Sigmoid colon (tissue), 7 donors: ENCODE results near the gene ST6GALNAC3. TPM values are rescaled to one million over a fixed set of nuclear protein-coding genes. Genes with fewer than 3 reads are reported as not detected.

ENCODE experiments used
- DNase-seq: peaks from one replicate; pipeline ENCODE4 v3.0.0-alpha.2; 2019
- H3K27ac ChIP-seq, 4 donors: fragments of 200-600 bp; sonication (generic); one replicate each; pipeline ENCODE4 v1.5.1; 2016 to 2019; ENCODE audit warnings: mild to moderate bottlenecking in 1 of 4
- H3K27me3 ChIP-seq, 3 donors: fragments of 200-600 bp; sonication (generic); one replicate each; pipeline ENCODE4 v1.5.1; 2019; ENCODE audit warnings: mild to moderate bottlenecking in 1 of 3
- H3K36me3 ChIP-seq, 4 donors: fragments of 200-600 bp; sonication (generic); one replicate each; pipeline ENCODE4 v1.5.1; 2016 to 2019
- H3K4me1 ChIP-seq, 4 donors: fragments of 200-600 bp; sonication (generic); one replicate each; pipeline ENCODE4 v1.5.1; 2017 to 2019
- H3K4me3 ChIP-seq, 4 donors: fragments of 200-600 bp; sonication (generic); one replicate each; pipeline ENCODE4 v1.5.1; 2017 to 2019; ENCODE audit warnings: mild to moderate bottlenecking in 2 of 4, moderate library complexity in 1 of 4
- H3K9me3 ChIP-seq, 4 donors: fragments of 200-600 bp in 3 of 4; sonication (generic) in 3 of 4; one replicate each; pipeline versions ENCODE4 v1.5.1 to v1.6.1; 2013 to 2019
- EP300 ChIP-seq, 4 donors: sonication (generic); formaldehyde crosslinking; IDR thresholded peaks; one replicate each; pipeline ENCODE4 v1.6.1; 2017; ENCODE audit warnings: antibody characterized with exemption in 4 of 4
- POLR2A ChIP-seq, 2 donors: fragments of 450-650 bp; IDR thresholded peaks; one replicate each; pipeline ENCODE4 v1.6.1; 2016; ENCODE audit warnings: antibody characterized with exemption in 2 of 2, mild to moderate bottlenecking in 2 of 2, moderate library complexity in 2 of 2
- POLR2AphosphoS5 ChIP-seq, 4 donors: sonication (generic); formaldehyde crosslinking; IDR thresholded peaks; one replicate each; pipeline ENCODE4 v1.6.1; 2017; ENCODE audit warnings: antibody characterized with exemption in 4 of 4
- WGBS, 2 donors: extraction: QIAGEN DNeasy Blood & Tissue Kit; methylation state at CpG; one replicate each; pipeline ENCODE4 v1.1.7; 2013; 5-methylcytosine and 5-hydroxymethylcytosine counted together
- intact Hi-C: fragments of 100-400 bp; cut with DNase I; formaldehyde crosslinking; loops from one replicate; pipeline ENCODE4 v1.15.1; 2023
- polyA plus RNA-seq, 3 donors: library from polyadenylated mRNA; stranded (reverse); fragments of 200-250 nt; gene quantifications; one replicate each; pipeline ENCODE4 v1.2.3, GENCODE V29; 2013
- total RNA-seq, 4 donors: library from RNA; depleted of rRNA; stranded (reverse); fragments of >200 nt; gene quantifications; one replicate each; pipeline ENCODE4 v1.1.0, GENCODE V29; 2016
- TF ChIP-seq, protein P1 (sequence below), 4 experiments: fragments of 450-650 bp in 3 of 4; fragments of 200-600 bp in 1 of 4; IDR thresholded peaks; one replicate each; pipeline ENCODE4 v1.5.1; 2016 to 2019; ENCODE audit warnings: antibody characterized with exemption in 4 of 4, mild to moderate bottlenecking in 3 of 4, moderate library complexity in 2 of 4
- donor health status: healthy with polysubstance abuse.
- donor health status: Bipolar disorder and iron deficiency.
- donor health status: healthy.

ST6GALNAC3 gene
- total and polyA plus RNA-seq, 7 donors, result 1.6 to 7.5 (median 2.5) TPM

DNA sequence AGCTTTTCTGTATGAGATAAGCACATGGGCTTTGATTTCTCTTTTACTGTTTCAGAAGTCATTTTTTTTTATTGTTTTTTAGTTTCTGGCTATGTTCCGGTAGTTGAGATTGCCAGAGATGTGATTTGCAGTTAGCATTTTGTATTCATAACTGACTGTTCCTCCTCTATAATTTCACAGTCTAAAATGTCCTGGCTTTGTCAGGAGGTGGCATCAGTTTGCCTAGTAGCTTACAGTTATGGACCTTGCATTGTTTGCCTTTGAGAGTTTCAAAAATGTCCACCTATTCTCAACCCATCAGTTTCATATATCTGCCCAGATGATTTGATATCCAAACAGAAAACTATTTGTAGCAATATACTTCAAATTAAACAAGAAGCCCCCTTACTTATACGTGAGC, 39.5 kb upstream of the ST6GALNAC3 start:
- Histone ChIP-seq H3K27ac (no peak overlapping the region), H3K4me1 (no peaks in the 10 kb centered on the region), H3K4me3 (no peak overlapping the region), H3K9me3 (no peaks in the 10 kb centered on the region), H3K27me3 (no peaks in the 10 kb centered on the region), H3K36me3 (no peaks in the 10 kb centered on the region)
- TF ChIP-seq POLR2AphosphoS5 (IDR thresholded peaks at IDR 0.05) (no peak), EP300 (IDR thresholded peaks at IDR 0.05) (no peak), POLR2A (IDR thresholded peaks at IDR 0.05) (no peak)
- TF ChIP-seq, protein P1, sequence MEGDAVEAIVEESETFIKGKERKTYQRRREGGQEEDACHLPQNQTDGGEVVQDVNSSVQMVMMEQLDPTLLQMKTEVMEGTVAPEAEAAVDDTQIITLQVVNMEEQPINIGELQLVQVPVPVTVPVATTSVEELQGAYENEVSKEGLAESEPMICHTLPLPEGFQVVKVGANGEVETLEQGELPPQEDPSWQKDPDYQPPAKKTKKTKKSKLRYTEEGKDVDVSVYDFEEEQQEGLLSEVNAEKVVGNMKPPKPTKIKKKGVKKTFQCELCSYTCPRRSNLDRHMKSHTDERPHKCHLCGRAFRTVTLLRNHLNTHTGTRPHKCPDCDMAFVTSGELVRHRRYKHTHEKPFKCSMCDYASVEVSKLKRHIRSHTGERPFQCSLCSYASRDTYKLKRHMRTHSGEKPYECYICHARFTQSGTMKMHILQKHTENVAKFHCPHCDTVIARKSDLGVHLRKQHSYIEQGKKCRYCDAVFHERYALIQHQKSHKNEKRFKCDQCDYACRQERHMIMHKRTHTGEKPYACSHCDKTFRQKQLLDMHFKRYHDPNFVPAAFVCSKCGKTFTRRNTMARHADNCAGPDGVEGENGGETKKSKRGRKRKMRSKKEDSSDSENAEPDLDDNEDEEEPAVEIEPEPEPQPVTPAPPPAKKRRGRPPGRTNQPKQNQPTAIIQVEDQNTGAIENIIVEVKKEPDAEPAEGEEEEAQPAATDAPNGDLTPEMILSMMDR (IDR thresholded peaks at IDR 0.05), result no peak
- WGBS, 2 donors, result 31 to 60% methylated on average over 2 of the region's 2 CpGs
- intact Hi-C loops, result no loop called here
- DNase-seq, result no peak

DNA sequence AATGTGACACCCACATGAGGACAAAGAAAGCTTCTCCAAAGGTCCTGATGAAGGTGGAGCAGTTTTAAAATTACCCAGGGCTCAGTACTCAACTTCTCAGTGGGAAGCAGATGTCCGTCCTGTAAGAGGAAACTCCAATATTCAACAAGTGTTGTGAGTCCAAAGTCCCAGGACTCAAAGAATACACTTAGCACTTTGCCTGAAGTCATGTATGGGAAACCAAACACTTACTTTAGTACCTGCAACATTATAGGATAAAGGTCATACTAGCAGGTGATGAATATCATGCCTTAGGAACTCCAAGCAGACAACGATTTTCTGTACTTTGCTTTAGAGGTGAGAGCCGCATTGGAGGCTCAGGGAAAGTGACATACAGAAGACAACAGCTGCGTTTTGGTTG, 37.2 kb upstream of the ST6GALNAC3 start:
- Histone ChIP-seq H3K27ac (no peak overlapping the region), H3K9me3 (no peaks in the 10 kb centered on the region), H3K27me3 (no peaks in the 10 kb centered on the region), H3K4me3 (no peak overlapping the region), H3K4me1 (no peaks in the 10 kb centered on the region), H3K36me3 (no peaks in the 10 kb centered on the region)
- DNase-seq, result no peak
- no peak for TF ChIP-seq POLR2AphosphoS5 (IDR thresholded peaks at IDR 0.05)
- TF ChIP-seq EP300 (IDR thresholded peaks at IDR 0.05), result no peak
- TF ChIP-seq POLR2A (IDR thresholded peaks at IDR 0.05), result no peak
- TF ChIP-seq, protein P1 (IDR thresholded peaks at IDR 0.05), result no peak
- WGBS, 2 donors, result 11 to 56% methylated on average over 4 of the region's 4 CpGs
- intact Hi-C loops, result no loop called here

DNA sequence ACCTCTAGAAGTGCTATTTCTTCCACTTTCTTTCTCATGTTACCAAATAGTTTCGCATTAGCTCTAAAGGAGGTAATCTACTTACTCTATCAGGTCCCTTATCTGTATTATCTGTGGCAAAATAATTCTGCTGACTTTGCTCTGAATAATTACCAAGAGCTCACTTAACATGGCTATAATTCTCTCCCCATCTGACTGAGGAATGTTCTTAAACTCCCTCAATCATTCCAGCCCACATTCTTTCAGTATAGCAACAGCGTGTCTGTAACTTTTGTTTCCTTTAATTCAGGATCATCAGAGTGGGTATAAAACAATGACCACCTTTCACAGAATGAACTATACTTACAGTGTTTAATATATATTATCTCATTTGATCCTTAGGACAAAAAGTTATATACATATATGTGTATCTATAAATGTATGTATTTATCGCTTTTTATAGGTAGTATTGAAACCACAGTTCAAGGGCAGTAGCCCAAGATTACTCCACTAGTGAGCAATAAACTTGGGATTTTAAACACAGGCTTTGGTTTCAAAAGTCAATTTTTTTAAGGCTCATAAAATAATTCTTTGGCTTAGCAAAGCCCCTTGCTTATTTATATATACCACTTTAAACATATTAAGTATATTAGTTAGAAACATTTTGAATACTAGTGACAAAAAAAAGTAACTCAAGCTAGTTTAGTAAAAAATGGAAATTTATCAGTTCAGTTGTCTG, 36.1 kb upstream of the ST6GALNAC3 start:
- no peak for DNase-seq
- 23 to 71% methylated on average over 3 of the region's 3 CpGs for WGBS, 2 donors
- Histone ChIP-seq H3K4me3 (no peak overlapping the region), H3K36me3 (no peaks in the 10 kb centered on the region), H3K9me3 (no peaks in the 10 kb centered on the region), H3K27ac (no peak overlapping the region), H3K4me1 (no peaks in the 10 kb centered on the region), H3K27me3 (no peaks in the 10 kb centered on the region)
- TF ChIP-seq POLR2AphosphoS5 (IDR thresholded peaks at IDR 0.05) (no peak), POLR2A (IDR thresholded peaks at IDR 0.05) (no peak), EP300 (IDR thresholded peaks at IDR 0.05) (no peak)
- TF ChIP-seq, protein P1 (IDR thresholded peaks at IDR 0.05), result no peak
- intact Hi-C loops, result no loop called here

GRCh38 chr1:76046149-76046548, 28.4 kb upstream of the ST6GALNAC3 start:
- no peak overlapping the region for H3K4me3 ChIP-seq
- H3K9me3 ChIP-seq, result no peaks in the 10 kb centered on the region
- DNase-seq, result no peak
- intact Hi-C loops, result no loop called here
- H3K4me1 ChIP-seq, result no peaks in the 10 kb centered on the region
- H3K27ac ChIP-seq, result no peak overlapping the region
- TF ChIP-seq POLR2A (IDR thresholded peaks at IDR 0.05) (no peak), POLR2AphosphoS5 (IDR thresholded peaks at IDR 0.05) (no peak), EP300 (IDR thresholded peaks at IDR 0.05) (no peak)
- TF ChIP-seq, protein P1 (IDR thresholded peaks at IDR 0.05), result no peak
- H3K27me3 ChIP-seq, result no peaks in the 10 kb centered on the region
- no peaks in the 10 kb centered on the region for H3K36me3 ChIP-seq
- WGBS, 2 donors, result 94 to 97% methylated on average over 2 of the region's 2 CpGs

GRCh38 chr1:76048219-76048618, 26.3 kb upstream of the ST6GALNAC3 start:
- Histone ChIP-seq H3K27me3 (no peaks in the 10 kb centered on the region), H3K9me3 (no peaks in the 10 kb centered on the region), H3K4me1 (peaks cover 0 to 11% (median 9%) of the 10 kb centered on the region in 4 donors), H3K36me3 (no peaks in the 10 kb centered on the region), H3K4me3 (no peak overlapping the region), H3K27ac (no peak overlapping the region)
- TF ChIP-seq, protein P1 (IDR thresholded peaks at IDR 0.05), result no peak
- no peak for TF ChIP-seq POLR2A (IDR thresholded peaks at IDR 0.05)
- intact Hi-C loops, result no loop called here
- no peak for DNase-seq
- WGBS, 2 donors, result 91 to 94% methylated on average over 1 of the region's 1 CpG
